H1 (cell line): ENCODE results near the gene KLHL29.

Experiments used
- CHD2 ChIP-seq: IDR thresholded peaks from 2 replicates; pipeline ENCODE4 v1.6.1; 2012; ENCODE audit warnings: low read length, improper control_type of control experiment
- EZH2 ChIP-seq: fragments of 200-600 bp; sonication (generic); IDR thresholded peaks from 2 replicates; pipeline ENCODE4 v1.7.1; 2012; ENCODE audit warnings: low read depth, mild to moderate bottlenecking, moderate library complexity, low read length, inconsistent platforms; ENCODE audit not compliant: severe bottlenecking
- HDAC6 ChIP-seq: IDR thresholded peaks from one replicate; pipeline ENCODE4 v1.7.1; 2012; ENCODE audit warnings: low read depth, mild to moderate bottlenecking, inconsistent platforms, low read length, moderate library complexity
- KDM1A ChIP-seq: fragments of 200-600, 300-600 bp; sonication (generic); IDR thresholded peaks from 2 replicates; pipeline ENCODE4 v1.7.1; 2016; ENCODE audit warnings: mild to moderate bottlenecking, low read length, borderline replicate concordance
- NANOG ChIP-seq: IDR thresholded peaks from 2 replicates; pipeline ENCODE4 v1.6.1; 2011; ENCODE audit warnings: low read length, low read depth, mild to moderate bottlenecking, inconsistent platforms; ENCODE audit not compliant: insufficient read depth, poor library complexity, severe bottlenecking
- POLR2A ChIP-seq, 2 experiments: IDR thresholded peaks; 1 replicate in 1 of 2; 2 replicates in 1 of 2; pipeline ENCODE4 v1.6.1; 2011; ENCODE audit warnings: low read depth in 2 of 2, low read length in 2 of 2, mild to moderate bottlenecking in 2 of 2; ENCODE audit errors: control extremely low read depth in 1 of 2
- POLR2AphosphoS5 ChIP-seq: IDR thresholded peaks from 2 replicates; pipeline ENCODE4 v1.6.1; 2011; ENCODE audit warnings: low read depth, low read length
- YY1 ChIP-seq: IDR thresholded peaks from 2 replicates; pipeline ENCODE4 v1.6.1; 2011; ENCODE audit warnings: low read depth, mild to moderate bottlenecking, low read length
- ZNF274 ChIP-seq: IDR thresholded peaks from 2 replicates; pipeline ENCODE4 v1.7.0; 2012; ENCODE audit warnings: low read length, borderline replicate concordance; ENCODE audit errors: extremely low read depth
- TF ChIP-seq, protein P1 (sequence below), 3 experiments: IDR thresholded peaks; 1 replicate in 2 of 3; 2 replicates in 1 of 3; pipeline versions ENCODE4 v1.5.1 to v1.6.1; 2011; ENCODE audit warnings: low read length in 3 of 3, mild to moderate bottlenecking in 3 of 3, inconsistent platforms in 2 of 3, low read depth in 1 of 3, moderate library complexity in 1 of 3; ENCODE audit not compliant: insufficient read depth in 1 of 3; ENCODE audit errors: control extremely low read depth in 1 of 3

DNA sequence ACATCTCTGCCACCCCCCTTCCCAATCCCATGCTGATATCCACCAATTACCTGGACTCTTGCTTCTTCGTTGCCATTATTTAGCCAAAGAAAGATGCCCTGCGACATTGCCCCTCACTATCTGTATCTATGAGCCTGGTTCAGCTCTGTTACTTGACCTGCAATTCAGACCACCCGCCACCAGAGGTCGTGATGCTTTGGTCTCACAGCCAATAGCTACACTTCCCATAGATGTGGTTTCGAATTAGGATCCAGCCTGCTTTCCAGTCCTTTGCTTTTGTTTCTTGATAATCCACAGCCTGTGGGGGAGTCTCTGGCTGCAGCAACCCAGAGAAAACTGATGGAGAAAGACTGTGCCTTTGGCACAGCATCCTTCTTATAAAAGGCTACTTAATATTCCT is 239.4 kb downstream of the KLHL29 start:
- TF ChIP-seq YY1 = no peak
- no peak for TF ChIP-seq ZNF274
- TF ChIP-seq KDM1A = no peak
- TF ChIP-seq POLR2A (IDR thresholded peaks at IDR 0.05; ENCODE audit: control extremely low read depth in 1 of 2, low read depth in 2 of 2, low read length in 2 of 2) = no peak
- TF ChIP-seq CHD2 = no peak
- TF ChIP-seq HDAC6 = no peak
- TF ChIP-seq, protein P1, sequence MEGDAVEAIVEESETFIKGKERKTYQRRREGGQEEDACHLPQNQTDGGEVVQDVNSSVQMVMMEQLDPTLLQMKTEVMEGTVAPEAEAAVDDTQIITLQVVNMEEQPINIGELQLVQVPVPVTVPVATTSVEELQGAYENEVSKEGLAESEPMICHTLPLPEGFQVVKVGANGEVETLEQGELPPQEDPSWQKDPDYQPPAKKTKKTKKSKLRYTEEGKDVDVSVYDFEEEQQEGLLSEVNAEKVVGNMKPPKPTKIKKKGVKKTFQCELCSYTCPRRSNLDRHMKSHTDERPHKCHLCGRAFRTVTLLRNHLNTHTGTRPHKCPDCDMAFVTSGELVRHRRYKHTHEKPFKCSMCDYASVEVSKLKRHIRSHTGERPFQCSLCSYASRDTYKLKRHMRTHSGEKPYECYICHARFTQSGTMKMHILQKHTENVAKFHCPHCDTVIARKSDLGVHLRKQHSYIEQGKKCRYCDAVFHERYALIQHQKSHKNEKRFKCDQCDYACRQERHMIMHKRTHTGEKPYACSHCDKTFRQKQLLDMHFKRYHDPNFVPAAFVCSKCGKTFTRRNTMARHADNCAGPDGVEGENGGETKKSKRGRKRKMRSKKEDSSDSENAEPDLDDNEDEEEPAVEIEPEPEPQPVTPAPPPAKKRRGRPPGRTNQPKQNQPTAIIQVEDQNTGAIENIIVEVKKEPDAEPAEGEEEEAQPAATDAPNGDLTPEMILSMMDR (IDR thresholded peaks at IDR 0.05; ENCODE audit: control extremely low read depth in 1 of 3, insufficient read depth in 1 of 3, low read depth in 1 of 3, low read length in 3 of 3) = peak; percentile 50 to 87 (median 60)
- no peak for TF ChIP-seq NANOG
- no peak for TF ChIP-seq EZH2
- no peak for TF ChIP-seq POLR2AphosphoS5
